Cardiac muscle cell (in vitro differentiated cells and primary cell): ENCODE results near the gene B9D1. TPM values are rescaled to one million over a fixed set of nuclear protein-coding genes. Genes with fewer than 3 reads are reported as not detected.

Experiments
- DNase-seq, 2 donors: peaks; one replicate each; pipeline versions ENCODE4 v3.0.0 to v3.0.0-alpha.2; 2010 to 2017; ENCODE audit warnings: low read depth in 1 of 2, low spot score in 1 of 2
- H3K27ac ChIP-seq: fragments of 200-600 bp; sonication (generic); 2 replicates; pipeline ENCODE4 v1.5.1; 2016
- H3K27me3 ChIP-seq: fragments of 200-600 bp; sonication (generic); 2 replicates; pipeline ENCODE4 v1.6.0; 2016; ENCODE audit warnings: control low read depth
- H3K36me3 ChIP-seq: fragments of 200-600 bp; sonication (generic); 2 replicates; pipeline ENCODE4 v1.5.1; 2016; ENCODE audit warnings: control low read depth
- H3K4me1 ChIP-seq: fragments of 200-600 bp; sonication (generic); 2 replicates; pipeline ENCODE4 v1.8.1; 2017; ENCODE audit warnings: low read depth, mild to moderate bottlenecking, mixed run types
- H3K4me3 ChIP-seq: fragments of 200-600 bp; sonication (generic); 2 replicates; pipeline ENCODE4 v1.5.1; 2016; ENCODE audit warnings: mild to moderate bottlenecking
- H3K9me3 ChIP-seq: fragments of 200-600 bp; sonication (generic); 2 replicates; pipeline ENCODE4 v1.5.1; 2017; ENCODE audit warnings: low read depth, mild to moderate bottlenecking, control low read depth
- polyA plus RNA-seq: library from polyadenylated mRNA; unstranded; fragments of >200 nt; fragmentation: Nextera tagmentation; extraction: Ambion mirVana; gene quantifications from 2 replicates; pipeline ENCODE4 v1.2.1, GENCODE V29; 2016
- total RNA-seq: library from RNA; depleted of rRNA; stranded (reverse); fragments of >200 nt; gene quantifications from 2 replicates; pipeline ENCODE4 v1.2.3, GENCODE V29; 2016
- TF ChIP-seq, protein P1 (sequence below): IDR thresholded peaks from 2 replicates; pipeline ENCODE4 v1.5.1; 2012; ENCODE audit warnings: low read depth, mild to moderate bottlenecking, low read length

B9D1 gene
- total and polyA plus RNA-seq, 2 experiments from 2014 or later, result 54.5 to 65.7 TPM

DNA sequence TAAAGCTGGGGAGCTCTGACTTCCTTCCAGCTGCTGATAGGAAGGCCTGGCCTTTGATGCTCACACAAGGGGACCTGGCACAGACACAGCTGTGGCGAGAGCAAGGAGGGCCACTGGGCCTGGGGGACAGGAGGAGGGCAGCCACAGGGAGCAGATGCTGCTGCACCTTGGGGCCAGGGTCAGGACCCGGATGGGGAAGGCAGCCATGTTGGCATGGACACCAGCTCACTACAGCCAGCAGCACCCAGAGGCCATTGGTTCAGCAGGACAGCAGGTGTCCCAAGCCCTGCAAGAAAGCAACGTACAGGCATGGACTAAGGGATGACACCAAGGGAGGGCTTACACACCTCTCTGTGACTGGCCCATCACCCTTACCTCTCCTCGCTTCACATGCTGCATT lies 40.5 kb upstream of the B9D1 start:
- Histone ChIP-seq H3K27me3 (no peaks in the 10 kb centered on the region), H3K9me3 (no peaks in the 10 kb centered on the region), H3K27ac (no peak overlapping the region), H3K4me3 (no peak overlapping the region), H3K36me3 (no peaks in the 10 kb centered on the region), H3K4me1 (peaks cover 8% of the 10 kb centered on the region)
- DNase-seq, result no peak
- TF ChIP-seq, protein P1, sequence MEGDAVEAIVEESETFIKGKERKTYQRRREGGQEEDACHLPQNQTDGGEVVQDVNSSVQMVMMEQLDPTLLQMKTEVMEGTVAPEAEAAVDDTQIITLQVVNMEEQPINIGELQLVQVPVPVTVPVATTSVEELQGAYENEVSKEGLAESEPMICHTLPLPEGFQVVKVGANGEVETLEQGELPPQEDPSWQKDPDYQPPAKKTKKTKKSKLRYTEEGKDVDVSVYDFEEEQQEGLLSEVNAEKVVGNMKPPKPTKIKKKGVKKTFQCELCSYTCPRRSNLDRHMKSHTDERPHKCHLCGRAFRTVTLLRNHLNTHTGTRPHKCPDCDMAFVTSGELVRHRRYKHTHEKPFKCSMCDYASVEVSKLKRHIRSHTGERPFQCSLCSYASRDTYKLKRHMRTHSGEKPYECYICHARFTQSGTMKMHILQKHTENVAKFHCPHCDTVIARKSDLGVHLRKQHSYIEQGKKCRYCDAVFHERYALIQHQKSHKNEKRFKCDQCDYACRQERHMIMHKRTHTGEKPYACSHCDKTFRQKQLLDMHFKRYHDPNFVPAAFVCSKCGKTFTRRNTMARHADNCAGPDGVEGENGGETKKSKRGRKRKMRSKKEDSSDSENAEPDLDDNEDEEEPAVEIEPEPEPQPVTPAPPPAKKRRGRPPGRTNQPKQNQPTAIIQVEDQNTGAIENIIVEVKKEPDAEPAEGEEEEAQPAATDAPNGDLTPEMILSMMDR, result no peak

DNA sequence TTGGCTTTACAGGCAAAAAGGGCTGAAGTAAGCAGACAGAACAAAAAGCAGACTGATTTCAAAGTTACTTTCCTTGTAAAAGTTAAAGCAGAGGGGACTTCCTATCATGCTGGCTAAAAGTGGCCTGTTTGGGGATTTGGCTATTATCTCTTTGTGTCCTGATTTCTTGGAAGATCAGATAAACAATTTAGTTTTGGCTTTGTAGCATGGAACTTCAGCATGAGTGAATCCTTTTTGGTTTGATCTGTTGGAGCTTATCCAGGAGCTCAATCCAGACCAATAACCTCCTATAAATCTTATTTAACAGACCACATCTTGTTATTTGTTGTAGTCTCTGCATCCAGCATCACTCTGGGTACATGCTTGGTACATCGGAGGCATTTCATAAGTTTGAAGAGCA lies 39.6 kb upstream of the B9D1 start:
- Histone ChIP-seq H3K36me3 (no peaks in the 10 kb centered on the region), H3K27me3 (no peaks in the 10 kb centered on the region), H3K27ac (no peak overlapping the region), H3K4me3 (no peak overlapping the region), H3K4me1 (peaks cover 8% of the 10 kb centered on the region), H3K9me3 (no peaks in the 10 kb centered on the region)
- no peak for DNase-seq
- TF ChIP-seq, protein P1, result no peak

DNA sequence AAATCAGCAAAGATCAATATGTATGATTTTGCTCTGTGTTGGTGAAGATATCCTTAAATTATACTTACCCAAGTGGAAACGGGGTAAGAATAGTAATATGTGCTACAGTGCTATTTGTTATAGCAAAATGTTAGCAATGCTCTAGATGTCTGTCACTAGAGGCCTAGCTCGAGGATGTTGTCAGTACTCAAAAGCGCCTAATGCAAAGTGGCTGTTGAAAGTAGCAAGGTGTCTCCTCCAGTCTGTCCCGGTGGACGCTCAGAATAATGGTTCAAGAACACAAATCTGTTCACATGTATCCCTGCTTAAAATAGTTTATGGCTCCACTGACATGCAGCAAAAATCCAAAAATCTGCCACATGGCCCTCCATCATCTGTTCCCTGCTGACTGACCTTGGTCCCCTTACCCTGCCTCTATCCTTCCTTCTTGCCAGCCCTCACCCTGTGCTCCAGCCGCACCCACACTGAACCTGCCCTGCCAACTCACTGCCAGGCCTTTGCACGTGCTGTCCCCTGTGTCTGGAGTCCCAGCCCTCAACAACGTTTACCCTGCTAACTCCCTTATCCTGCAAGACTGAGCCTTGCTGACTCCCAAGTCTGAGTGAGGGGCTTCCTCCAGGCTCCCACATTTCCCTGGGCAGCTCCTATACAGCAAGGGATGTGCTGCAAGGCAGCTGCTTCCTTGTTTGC lies 38.9 kb upstream of the B9D1 start:
- Histone ChIP-seq H3K27ac (no peak overlapping the region), H3K36me3 (no peaks in the 10 kb centered on the region), H3K4me3 (no peak overlapping the region), H3K4me1 (peaks cover 8% of the 10 kb centered on the region), H3K27me3 (no peaks in the 10 kb centered on the region), H3K9me3 (no peaks in the 10 kb centered on the region)
- TF ChIP-seq, protein P1, result no peak
- DNase-seq, result peak in 1 of 2 donors; percentile 61

DNA sequence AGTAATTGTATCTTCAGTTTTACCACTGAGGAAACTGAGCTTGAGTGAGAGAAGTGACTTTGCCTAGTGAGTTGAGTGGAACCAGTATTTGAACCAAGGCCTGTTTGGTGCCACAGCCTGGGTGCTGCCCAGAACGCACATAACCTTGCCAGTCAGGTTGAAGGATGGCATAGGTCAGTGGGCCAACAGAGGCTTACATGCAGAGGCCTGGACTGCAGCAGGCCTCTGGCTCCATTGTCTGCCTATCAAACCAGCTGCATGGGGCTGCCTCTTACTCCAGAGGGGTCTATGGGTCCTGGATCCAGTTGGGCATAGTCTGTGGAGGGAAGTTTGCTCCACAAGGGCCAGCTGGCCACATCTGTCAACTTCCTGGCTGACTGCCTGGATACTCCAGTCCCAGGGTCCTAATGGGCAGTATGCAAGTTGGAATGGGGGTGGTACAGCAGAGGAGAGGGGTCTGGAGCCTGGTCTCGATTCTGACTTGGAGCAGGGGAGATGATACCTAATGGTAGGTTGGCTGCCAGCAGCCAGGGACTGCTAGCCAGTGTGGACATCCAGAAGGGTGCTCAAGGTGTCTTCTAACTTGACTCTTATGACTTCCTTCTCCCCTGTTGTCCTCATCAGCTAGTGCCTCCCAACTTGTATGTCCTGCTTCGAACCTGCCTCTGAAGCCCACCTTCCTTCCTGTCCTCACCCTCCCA lies 37.4 kb upstream of the B9D1 start:
- Histone ChIP-seq H3K4me1 (peaks cover 8% of the 10 kb centered on the region), H3K27me3 (no peaks in the 10 kb centered on the region), H3K9me3 (no peaks in the 10 kb centered on the region), H3K4me3 (no peak overlapping the region), H3K36me3 (no peaks in the 10 kb centered on the region), H3K27ac (no peak overlapping the region)
- DNase-seq, result no peak
- TF ChIP-seq, protein P1, result no peak

DNA sequence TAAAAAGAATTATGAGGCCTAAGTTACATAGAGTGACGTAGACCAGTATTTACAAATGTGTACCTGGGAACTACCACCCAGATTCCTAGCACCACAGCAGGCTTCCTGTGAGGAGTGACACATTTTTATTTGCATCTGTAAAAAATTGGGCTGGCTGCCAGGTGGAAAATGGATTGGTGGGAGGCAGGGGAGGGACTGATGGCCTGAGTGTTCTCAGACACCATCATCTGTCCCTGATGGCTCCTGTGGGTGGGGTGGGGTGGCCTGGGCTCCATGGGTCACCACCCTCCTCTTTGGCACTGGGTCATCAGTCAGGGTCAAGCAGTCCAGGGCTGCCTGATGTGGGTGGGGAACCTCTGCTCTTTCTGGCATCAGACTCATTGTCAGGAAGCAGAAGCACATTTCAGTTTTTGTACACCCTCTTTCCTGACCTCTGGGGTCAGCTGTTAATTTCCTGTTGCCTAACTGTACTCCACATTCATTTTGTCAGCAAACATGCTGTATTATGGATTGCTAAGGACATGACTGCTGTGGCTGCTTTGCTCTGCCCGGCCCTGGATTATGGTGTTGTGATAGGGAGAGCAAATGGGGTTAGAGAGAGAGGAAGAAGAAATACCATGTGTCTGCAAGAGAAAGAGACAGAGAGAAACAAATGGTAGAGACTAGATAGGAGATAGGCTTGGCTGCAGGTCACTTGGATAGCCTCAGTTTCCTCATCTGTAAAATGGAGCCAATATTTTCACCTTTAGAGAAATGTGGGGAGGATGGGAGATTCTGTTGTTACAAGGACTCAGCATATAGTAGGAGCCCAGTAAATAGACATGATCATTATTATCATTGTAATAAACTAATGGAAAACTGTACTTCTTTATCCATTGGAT lies 36.0 kb upstream of the B9D1 start:
- peak in 1 of 2 donors; percentile 78 for DNase-seq
- no peak overlapping the region for H3K27ac ChIP-seq

More for the DNA sequence above, 36.0 kb upstream of the B9D1 start:
- Histone ChIP-seq H3K36me3 (no peaks in the 10 kb centered on the region), H3K9me3 (no peaks in the 10 kb centered on the region), H3K4me3 (no peak overlapping the region), H3K4me1 (peaks cover 8% of the 10 kb centered on the region), H3K27me3 (no peaks in the 10 kb centered on the region)
- TF ChIP-seq, protein P1, result no peak
